HG03354 (cell line): ENCODE data around the gene RBPJ.

ENCODE experiments used
- ATAC-seq: cut with Tn5 transposase; IDR thresholded peaks from one replicate; pipeline ENCODE4 v1.9.1; 2021; ENCODE audit warnings: mild to moderate bottlenecking; ENCODE audit not compliant: unreplicated experiment, poor library complexity, severe bottlenecking

Gene RBPJ

DNA sequence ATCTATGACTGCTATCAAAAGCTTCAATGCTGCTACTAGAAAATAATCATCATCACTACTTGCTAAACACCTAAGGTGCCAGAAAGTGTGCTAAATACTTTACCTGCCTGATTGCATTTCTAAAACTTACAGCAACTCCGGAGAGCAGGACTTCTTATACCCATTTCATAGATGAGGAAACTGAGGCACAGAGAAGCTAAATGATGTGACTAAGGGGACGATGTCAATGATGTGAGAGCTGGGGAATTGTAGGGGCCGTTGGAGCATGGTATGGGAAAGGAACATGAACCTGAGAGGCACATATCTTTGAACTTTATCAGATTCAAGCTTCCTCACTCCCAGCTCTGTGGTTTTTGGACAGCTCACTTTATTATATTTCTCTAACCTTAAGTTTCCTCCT is 130.8 kb downstream of the RBPJ start:
- no peak for ATAC-seq

DNA sequence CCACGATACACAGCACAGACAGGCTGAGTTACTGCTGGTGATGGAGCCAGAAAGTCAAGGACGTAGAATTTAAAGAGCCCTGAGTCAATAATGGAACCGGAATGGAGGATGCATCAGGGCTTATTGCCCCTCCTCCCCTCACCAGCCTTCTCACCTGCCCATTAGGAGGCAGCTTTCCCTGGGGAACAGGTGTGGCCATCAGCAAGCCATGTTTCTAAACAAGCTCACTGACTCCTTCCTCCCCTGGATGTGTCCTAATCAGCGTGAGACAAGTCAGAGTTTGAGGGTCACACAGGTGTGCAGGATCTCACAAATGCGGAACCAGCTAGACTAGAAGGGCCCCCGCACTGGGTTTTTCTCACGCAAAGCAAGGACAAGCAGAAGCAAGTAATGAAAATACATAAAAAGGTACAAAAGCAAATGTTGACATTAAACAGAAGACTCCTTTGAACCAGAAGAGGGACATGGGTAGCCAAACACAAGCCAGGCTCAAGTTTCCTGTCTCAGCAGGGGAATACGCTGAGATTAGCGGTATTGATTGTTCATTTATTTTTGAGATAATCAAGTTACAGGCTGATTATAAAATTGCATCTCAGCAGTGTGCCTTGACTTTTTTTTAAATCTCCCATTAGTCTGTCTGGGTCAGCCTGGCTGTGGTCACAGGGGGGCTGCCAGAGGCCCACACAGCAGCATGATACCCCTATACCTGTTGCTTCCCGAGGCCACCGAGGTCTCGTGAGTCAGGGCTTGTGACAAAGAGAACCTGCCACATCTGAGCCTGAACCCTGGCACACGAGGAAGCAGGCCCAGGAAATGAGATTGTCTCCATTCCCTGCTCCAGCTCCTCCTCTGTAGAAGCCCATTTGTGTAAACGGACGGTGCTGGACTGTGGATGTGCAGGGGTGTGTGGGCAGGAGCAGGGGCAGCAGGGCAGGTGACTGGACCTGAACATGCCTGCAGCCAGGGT is 132.0 kb downstream of the RBPJ start:
- no peak for ATAC-seq

DNA sequence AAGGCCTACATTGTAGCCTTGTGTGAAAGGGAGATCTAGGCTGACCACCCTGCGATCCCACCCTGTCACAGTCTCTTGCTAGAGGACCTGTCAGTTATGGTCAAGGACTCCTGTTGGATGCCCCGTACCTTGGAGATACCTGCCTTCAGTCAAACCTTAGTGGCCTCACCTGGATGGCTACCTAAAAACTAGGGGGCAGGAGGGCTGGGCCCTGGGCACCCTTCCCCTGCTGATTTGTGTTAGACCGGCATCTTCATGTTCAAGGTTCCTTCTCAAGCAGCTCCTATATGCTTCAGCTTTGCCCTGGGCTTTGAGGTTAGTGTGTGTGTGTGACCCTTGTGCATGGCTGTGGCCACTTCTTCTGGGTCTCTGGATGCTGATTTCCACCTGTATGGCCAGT is 134.1 kb downstream of the RBPJ start:
- no peak for ATAC-seq

DNA sequence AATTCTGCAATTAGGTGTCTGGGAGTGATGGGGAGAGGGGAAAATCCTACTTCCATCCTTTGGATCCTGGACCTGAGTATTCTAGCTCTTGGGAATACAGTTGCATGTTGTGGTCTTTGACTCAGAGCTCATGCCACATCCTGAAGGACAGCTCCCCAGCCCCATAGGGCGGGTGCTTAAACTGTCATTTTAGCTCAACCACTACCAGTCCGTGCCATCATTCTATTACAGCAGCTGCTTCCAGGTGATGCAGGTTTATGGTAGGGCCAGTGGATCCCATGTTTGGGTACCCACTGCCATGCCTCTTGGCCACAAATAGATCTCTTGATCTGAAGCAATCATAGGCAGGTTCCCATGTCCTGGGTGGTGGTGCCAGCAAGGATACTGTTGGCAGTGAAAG is 134.8 kb downstream of the RBPJ start:
- ATAC-seq, result no peak

DNA sequence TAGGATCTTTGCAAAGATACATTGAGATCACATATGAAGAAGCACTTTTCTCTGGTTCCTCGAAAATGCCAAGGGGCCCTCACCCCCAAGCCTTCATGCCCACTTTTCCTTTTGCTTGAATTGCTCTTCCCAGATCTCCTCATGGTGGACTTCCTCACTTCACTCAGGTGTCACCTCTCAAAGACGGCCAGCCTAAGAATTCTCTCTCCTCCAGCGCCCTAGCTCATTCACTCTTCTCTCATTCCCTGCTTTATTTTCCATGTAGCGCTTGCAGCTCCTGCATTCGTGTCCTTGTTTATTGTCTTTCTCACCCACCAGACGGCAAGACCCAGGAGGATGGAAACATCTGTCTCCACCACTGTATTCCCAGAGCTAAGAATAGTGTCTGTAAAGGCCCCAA is 136.6 kb downstream of the RBPJ start:
- ATAC-seq, result no peak

DNA sequence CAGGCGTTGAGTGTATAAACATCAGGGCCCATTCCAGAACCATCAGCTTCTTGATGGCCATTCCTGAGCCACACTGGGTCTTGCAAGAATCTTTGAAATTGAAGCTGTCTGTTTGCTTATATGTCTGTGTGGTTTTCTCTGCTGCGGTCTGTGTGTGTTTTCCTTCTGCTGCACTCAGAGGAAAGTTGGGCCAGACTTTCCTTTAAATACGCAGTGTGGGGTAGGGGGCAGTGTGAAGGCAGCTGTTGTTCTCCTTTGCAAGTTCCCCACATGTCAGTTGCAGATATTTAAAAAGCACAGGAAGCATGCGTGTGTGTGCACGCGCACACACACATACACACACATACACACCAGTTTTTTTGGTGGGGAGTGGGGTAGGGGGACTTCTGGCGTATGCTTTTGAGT is 137.3 kb downstream of the RBPJ start:
- no peak for ATAC-seq

DNA sequence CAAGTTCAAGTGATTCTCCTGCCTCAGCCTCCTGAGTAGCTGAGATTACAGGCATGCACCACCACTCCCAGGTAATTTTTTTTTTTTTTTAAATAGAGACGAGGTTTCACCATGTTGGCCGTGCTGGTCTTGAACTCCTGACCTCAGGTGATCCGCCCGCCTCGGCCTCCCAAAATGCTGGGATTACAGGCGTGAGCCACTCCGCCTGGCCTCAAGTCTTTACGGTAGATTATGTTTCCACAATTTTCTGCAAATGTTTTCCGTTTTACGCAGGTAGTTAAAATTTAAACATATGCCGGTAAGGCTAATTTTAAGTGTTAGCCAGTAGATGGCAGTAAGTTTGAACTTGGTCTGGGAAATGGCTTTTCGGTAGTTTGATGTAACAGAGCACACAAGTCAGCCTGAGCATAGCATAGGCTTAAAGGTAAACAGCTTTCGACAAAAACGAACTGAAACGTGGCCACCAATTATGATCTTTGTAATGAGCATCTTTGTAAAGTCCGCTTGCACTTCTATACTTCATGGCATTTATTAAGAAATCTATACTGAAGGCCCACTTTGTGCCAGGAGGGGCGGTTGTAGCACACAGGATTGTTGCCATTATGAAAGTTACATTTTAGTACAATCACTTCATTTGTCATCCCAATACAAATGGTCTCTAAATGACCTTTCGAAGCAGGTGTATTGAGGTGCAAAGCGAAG is 138.4 kb downstream of the RBPJ start:
- peak; percentile 76 for ATAC-seq

DNA sequence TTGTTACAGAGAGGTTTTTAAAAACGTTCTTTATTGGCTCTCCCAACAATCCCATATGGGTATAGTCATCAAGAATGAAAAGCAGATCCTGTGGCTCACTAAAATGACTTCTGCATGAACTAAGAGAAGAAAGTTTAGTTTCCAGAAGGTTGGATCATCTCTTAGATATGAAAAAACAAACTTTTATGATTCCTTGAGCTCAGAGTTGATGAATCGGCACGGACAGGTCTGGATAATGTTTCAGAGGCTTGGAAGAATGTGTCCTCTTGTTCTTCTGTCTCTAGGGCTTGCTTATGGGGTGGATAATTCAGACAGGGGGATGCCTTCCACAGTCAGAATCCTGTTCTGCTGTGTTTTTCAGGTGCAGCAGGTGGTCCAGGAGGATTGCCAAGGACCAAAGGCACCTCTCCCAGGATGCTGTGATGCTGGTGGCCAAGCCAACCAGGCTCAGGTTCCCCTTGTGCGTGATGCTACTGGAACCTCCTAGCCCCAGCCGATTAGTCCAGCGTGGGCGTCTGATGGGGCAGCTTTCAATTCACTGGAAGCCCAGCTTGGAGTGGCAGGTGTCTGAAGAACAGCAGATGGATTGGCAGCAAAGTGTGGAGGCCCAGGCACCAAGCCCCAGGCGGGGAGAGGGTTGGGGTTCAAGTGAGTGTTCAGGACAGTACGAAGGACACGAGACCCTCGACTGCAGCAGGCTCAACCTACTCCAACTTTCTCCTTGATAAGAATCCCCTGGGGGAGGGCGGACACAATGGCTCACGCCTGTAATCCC is 139.1 kb downstream of the RBPJ start:
- no peak for ATAC-seq

DNA sequence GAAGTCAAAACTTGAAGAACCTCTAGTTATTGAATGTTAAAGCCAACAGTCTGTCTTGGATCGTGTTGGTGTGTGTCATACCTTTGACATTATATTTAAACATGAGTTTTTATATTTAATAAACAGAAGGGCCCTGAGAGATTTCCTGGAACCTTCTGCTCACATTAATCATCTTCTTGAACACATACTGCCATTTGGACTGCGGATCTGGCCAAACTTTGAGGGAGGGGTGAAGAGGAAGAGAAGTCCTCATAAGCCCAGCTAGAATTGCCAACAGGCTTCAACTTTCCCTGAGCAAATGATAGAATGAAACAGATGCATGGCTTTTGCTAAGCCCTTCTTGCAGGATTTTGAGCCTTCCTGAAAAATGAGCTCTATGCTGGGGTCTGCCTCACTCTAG is 142.1 kb downstream of the RBPJ start:
- no peak for ATAC-seq

DNA sequence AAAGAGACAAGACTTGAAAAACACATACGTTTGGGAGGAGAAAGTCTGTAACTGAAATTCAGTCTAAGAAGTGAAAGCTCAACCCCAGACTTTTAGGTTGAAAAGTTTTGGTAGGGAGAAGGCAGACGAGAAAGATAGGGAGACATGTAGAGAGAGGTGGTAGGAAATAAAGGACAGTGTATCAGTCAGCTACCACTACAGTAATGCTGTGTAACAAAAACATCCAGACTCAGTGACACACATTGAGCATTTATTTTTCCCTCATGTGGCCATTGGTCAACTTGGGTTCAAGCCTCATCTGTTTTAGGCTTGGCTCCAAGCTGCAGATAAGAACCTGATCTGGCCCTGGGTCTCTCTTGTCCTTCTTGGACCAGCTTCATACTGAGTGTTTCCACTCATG is 142.6 kb downstream of the RBPJ start:
- ATAC-seq, result no peak

DNA sequence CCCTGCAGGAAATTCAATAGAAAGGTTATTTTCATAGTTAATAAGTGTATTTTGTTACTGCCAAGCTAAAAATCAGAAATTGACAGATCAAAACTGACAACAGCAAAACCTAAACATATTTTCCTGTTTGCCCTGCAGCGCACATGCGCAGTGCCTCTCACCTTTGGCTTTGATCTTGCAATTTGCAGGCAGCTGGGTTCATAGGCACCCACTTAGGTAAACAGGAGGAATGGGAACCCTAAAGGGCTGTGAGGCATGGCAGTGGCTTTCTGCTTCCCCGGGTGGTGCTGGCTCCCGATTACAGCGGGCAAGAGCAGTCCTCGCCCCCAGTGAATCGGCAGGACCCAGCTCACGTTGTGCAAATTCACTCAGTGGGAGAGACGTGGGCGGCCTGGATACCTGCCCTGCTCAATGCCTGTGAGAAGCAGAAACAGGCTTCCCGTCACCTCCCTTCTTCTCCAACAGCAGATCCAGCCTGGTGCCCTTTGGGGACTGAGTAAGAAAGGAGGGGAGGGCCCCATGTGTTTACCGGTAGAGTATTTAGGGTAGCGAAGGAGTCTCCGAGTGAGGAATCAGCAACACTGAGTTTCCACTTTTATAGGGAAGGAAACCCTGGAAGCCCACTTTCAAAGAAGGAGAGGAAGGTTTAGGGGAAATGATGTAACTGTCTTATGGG is 143.7 kb downstream of the RBPJ start:
- no peak for ATAC-seq

DNA sequence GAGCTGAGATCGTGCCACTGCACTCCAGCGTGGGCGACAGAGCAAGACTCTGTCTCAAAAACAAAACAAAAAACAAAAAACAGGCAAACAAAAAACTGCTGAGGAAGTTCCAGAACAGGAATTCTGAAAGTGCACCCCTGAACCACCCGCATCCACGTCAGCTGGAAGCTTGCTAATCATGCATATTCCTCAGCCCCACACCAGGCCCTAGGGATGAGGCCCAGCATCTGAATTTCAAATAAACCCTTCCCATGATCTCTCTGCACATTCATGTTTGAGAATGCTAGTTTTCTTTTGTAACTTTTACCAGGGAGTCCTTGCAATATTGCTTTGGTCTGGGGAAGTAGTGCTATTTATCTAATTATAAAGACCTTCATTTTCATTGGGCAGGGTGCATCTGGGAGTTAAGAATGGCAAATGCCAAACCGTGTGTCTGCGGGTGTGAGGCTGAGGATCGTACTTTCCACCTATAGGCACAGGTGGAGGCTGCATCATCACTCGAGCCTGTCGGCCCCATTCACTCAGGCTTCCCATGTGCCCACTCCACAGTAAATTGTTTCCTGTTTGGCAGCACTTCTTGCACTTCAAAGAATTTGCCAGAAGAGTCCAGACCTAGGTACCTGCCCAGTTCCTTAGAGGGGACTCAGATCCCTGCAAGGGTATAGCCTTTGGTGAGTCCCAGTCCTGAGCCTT is 145.9 kb downstream of the RBPJ start:
- no peak for ATAC-seq

DNA sequence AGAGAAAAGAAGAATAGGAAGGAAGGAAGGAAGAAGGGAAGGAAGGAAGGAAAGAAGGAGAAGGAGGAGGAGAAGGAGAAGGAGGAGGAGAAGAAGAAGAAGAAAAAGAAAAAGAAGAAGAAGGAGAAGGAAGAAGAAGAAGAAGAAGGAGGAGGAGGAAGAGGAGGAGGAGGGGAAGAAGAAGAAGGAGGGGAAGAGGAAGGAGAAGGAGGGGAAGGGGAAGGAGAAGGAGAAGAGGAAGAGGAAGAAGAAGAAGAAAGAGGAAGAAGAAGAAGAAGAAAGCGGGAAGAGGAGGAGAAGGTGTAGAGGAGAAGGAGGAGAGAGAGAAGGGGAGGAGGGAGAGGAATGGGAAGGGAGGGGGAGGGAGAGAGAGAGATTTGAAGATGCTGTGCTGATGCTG is 146.9 kb downstream of the RBPJ start:
- no peak for ATAC-seq

DNA sequence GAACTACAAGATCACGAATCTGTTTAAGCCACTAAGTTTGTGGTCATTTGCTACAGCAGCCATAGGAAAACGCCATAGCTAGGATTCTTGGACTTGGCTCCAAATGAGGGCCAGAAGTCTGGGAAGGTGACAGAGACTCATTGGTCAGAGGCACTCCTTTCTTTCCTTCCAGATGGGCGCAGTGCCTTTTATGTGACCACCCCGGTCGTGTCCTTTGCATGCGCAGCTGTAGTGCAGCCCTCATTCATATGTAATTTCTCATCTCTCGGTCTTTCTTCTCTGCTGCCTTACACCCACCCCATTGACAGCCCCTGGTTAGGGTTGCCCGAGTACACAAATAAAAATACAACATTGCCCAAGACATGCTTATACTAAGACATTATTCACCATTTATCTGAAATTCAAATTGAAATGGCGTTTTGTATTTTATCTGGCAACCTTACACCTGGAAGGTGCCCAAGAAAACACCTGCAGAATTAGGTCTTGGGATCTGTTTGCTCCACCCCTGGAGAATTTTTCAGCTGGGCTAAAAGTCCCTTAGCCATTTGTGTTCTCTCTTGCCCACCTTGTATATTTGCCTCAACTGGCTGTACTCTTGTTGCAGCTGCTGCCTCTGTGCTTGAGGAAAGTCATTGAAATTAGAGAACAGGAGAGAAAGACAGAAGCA is 147.6 kb downstream of the RBPJ start:
- no peak for ATAC-seq

DNA sequence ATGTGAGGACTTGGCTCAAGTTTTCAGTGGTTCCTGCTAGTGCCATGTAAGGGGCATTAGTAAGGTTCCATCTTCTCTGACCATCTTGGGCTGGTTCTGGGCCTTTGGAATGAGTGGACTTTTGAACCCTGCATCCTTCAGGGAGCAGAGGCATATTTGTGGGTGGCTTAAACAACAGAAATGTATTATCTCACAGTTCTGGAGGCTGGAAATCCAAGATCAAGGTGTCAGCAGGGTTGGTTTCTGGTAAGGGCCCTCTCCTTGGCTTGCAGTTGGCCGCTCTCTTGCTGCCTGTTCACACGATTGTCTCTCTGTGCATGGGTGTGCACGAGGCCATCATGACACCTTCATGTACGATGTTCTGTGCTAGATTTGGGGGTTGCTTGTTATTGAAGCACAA is 148.2 kb downstream of the RBPJ start:
- no peak for ATAC-seq

DNA sequence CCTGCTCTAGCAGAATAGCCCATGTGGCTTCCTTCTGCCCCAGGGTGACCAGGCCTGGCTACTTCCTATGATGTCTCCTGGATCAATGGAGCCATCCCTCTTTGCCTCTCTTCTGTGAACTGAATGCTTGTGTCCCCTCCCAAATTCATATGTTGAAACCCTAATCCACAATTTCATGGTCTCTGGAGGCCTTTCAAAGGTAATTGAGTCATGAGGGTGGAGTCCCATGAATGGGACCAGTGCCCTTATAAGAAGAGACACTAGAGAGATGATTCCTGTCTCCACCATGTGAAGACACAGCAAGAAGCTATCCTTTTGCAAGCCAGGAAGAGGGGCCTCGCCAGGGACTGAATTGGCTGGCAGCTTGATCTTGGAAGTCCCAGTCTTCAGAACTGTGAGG is 151.1 kb downstream of the RBPJ start:
- ATAC-seq, result no peak

DNA sequence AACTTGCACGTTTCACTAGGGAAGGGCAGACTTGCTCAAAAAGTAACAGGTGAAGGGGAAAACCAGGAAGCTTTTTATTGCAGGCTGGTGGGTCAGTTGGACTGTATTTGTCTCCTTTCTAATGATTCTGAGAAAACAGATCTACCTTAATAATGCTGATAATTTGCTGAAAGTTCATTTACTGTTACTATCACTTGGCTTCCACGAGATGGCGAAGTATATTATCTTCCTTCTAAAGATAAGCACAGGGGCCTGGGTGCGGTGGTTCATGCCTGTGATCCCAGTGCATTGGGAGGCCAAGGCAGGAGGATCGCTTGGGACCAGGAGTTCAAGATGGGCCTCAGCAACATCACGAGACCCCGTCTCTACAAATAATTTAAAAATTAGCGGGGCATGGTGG is 153.1 kb downstream of the RBPJ start:
- ATAC-seq, result no peak

DNA sequence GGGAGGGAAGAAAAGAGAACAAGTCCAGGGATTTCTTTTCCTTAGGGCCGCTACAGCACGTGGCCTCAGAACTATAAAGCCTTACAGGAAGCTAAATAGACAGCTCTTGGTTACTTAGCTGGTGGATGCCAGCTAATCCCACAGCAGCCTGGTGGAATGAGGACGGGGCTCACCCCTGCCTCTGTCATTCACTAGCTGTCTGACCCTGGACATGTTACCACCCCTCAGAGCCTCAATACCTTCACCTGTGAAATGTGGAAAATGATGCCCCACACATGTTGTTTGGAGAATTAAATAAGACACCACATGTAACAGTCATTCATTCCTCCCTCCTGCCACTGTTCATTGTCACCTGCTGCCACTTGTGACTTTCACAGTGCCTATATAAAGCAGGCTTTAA is 153.7 kb downstream of the RBPJ start:
- no peak for ATAC-seq

DNA sequence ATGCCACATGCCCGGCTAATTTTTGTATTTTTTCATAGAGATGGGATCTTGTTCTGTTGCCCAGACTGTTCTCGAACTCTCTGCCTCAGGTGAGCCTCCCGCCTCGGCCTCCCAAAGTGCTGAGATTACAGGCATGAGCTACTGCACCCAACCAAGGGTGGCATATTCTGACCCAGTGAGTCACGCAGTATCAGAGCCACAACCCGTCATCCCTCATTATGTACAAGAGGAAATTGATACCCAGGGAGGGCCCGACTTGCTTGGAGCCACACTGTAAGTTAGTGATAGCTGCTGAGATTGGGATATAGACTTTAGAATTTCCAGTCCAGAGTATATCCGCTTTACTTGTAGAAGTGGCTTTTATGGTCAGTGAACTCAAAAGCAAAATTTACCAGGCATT is 154.9 kb downstream of the RBPJ start:
- no peak for ATAC-seq
